Mesothelial cell of epicardium (in vitro differentiated cells): ENCODE results near the gene DENND1A. TPM values are rescaled to one million over a fixed set of nuclear protein-coding genes. Genes with fewer than 3 reads are reported as not detected.

ENCODE experiments used
- DNase-seq, 2 experiments: peaks; one replicate each; pipeline ENCODE4 v3.0.0; 2021; ENCODE audit warnings: low spot score in 2 of 2; ENCODE audit not compliant: unreplicated experiment in 2 of 2
- H3K27ac Mint-ChIP-seq: 2 replicates; pipeline ENCODE4 v1.8.0; 2021; ENCODE audit warnings: mixed read lengths
- H3K27me3 Mint-ChIP-seq: 2 replicates; pipeline ENCODE4 v1.8.0; 2021; ENCODE audit warnings: low read depth, mixed read lengths
- H3K36me3 Mint-ChIP-seq: 2 replicates; pipeline ENCODE4 v1.8.0; 2021; ENCODE audit warnings: mixed read lengths
- H3K4me1 Mint-ChIP-seq: 2 replicates; pipeline ENCODE4 v1.8.0; 2021; ENCODE audit warnings: mixed read lengths
- H3K4me3 Mint-ChIP-seq: 2 replicates; pipeline ENCODE4 v1.8.0; 2021; ENCODE audit warnings: mild to moderate bottlenecking, moderate library complexity, mixed read lengths
- H3K9me3 Mint-ChIP-seq: 2 replicates; pipeline ENCODE4 v1.8.0; 2021; ENCODE audit warnings: mixed read lengths
- CTCF ChIP-seq: fragments of 200-600 bp; sonication (generic); IDR thresholded peaks from one replicate; pipeline ENCODE4 v1.5.0; 2021; ENCODE audit warnings: antibody characterized with exemption; ENCODE audit not compliant: unreplicated experiment
- total RNA-seq: library from RNA; stranded (reverse); gene quantifications from 3 replicates; pipeline ENCODE4 v1.2.1, GENCODE V29; 2021

Gene DENND1A
- total RNA-seq, 1 donor from 2014 or later, result 23.4 TPM

- H3K4me3 Mint-ChIP-seq, result no peak overlapping the region
- peaks cover 24% of the 10 kb centered on the region for H3K4me1 Mint-ChIP-seq
- peaks cover 33% of the 10 kb centered on the region for H3K9me3 Mint-ChIP-seq
- peaks cover 43% of the 10 kb centered on the region for H3K36me3 Mint-ChIP-seq
- no peak for DNase-seq
- peaks cover 23% of the 10 kb centered on the region for H3K27me3 Mint-ChIP-seq
- TF ChIP-seq CTCF, result no peak
- H3K27ac Mint-ChIP-seq, result no peak overlapping the region
These were observed 269.0 kb downstream of the DENND1A start for GRCh38 chr9:123660691-123661466.

- no peak for DNase-seq
- Mint-ChIP-seq H3K4me3 (no peak overlapping the region), H3K27ac (no peak overlapping the region), H3K9me3 (peaks cover 21% of the 10 kb centered on the region), H3K36me3 (peaks cover 32% of the 10 kb centered on the region), H3K4me1 (peaks cover 36% of the 10 kb centered on the region), H3K27me3 (peaks cover 28% of the 10 kb centered on the region)
- TF ChIP-seq CTCF, result no peak
These were observed 270.6 kb downstream of the DENND1A start for GRCh38 chr9:123659358-123659757.

- peaks cover 40% of the 10 kb centered on the region for H3K4me1 Mint-ChIP-seq
- H3K27ac Mint-ChIP-seq, result no peak overlapping the region
- H3K36me3 Mint-ChIP-seq, result peaks cover 29% of the 10 kb centered on the region
- H3K27me3 Mint-ChIP-seq, result peaks cover 34% of the 10 kb centered on the region
- no peak for DNase-seq
- H3K4me3 Mint-ChIP-seq, result no peak overlapping the region
- peaks cover 18% of the 10 kb centered on the region for H3K9me3 Mint-ChIP-seq
- no peak for TF ChIP-seq CTCF
These were observed 271.1 kb downstream of the DENND1A start for GRCh38 chr9:123658792-123659191.

- no peak for TF ChIP-seq CTCF
- Mint-ChIP-seq H3K27ac (no peak overlapping the region), H3K27me3 (peaks cover 35% of the 10 kb centered on the region), H3K4me3 (no peak overlapping the region), H3K36me3 (peaks cover 24% of the 10 kb centered on the region), H3K9me3 (peaks cover 17% of the 10 kb centered on the region), H3K4me1 (peaks cover 40% of the 10 kb centered on the region)
- no peak for DNase-seq
These were observed 272.0 kb downstream of the DENND1A start for GRCh38 chr9:123657941-123658340.

- DNase-seq, result no peak
- Mint-ChIP-seq H3K27me3 (peaks cover 37% of the 10 kb centered on the region), H3K36me3 (peaks cover 15% of the 10 kb centered on the region), H3K9me3 (peaks cover 10% of the 10 kb centered on the region), H3K4me1 (peaks cover 40% of the 10 kb centered on the region), H3K4me3 (no peak overlapping the region), H3K27ac (no peak overlapping the region)
- TF ChIP-seq CTCF, result no peak
These were observed 272.8 kb downstream of the DENND1A start for GRCh38 chr9:123657099-123657498.
